Loucy (cell line): ENCODE results near the gene SUPT4H1.

Experiments used
- CTCF ChIP-seq: fragments of 200-600 bp; sonication (generic); conservative IDR thresholded peaks from 2 replicates; pipeline ENCODE4 v1.5.1; 2014; ENCODE audit warnings: mild to moderate bottlenecking, antibody characterized with exemption, low read length
- EZH2phosphoT487 ChIP-seq: fragments of 200-600 bp; IDR thresholded peaks from 2 replicates; pipeline ENCODE4 v1.6.1; 2018; ENCODE audit warnings: antibody characterized with exemption, mild to moderate bottlenecking, moderate library complexity, borderline replicate concordance

DNA sequence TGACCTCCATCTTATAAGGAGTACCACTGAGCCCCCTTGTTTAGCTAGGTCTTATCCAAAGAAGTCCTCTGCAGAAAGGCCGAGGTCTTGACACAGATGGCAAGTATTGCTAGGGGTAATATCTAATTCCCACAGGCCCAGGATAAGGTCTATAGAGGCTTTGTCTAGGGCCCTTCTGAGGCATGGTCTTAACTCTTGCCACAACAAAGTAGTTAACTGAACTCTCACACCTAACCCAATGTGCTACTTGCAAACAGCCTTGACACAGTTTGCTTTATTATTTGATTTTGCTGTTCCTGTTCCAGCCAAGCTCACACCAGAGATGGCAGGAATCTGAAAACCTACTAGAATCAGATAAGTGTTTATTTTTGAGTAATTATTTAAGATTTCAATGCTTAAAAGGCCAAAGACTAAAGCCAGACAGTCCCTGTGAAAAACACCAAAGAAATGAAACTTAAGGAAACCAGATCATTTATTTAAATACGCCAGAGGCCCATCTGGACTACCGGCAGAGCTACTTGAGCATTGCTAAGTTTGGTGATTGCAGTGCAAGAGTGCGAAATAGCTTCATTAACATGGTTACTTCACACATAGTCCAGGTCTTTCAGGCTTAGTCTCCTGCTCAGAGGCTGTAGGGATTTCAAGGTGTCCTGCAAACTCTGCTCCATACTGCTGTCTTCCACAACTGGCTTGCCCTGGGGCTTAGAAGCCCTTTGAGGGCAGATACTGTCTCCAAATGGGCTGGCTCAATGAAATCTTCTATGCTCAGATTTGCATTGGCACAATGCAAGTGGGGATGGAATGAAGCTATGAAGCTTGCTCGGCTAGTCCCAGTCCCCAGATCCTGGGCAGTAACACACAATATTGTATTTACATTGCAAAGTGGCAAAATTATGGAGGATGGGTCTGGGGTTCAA lies 28.5 kb upstream of the SUPT4H1 start:
- TF ChIP-seq CTCF (no peak), EZH2phosphoT487 (no peak)
